Occipital lobe (tissue), 2 donors: Measurements from ENCODE around the gene SERAC1. TPM values are rescaled to one million over a fixed set of nuclear protein-coding genes. Genes with fewer than 3 reads are reported as not detected.
A peak's percentile ranks its signal among the peaks of the same experiment; 100 is the strongest.

Source experiments
- DNase-seq: peaks from one replicate; lab custom pipeline; 2025; lab: John Stamatoyannopoulos, UW
- total RNA-seq: library from RNA; depleted of rRNA; stranded (reverse); fragments of >200 nt; gene quantifications from one replicate; pipeline ENCODE4 v1.2.3, GENCODE V29; 2014

SERAC1 gene
- total RNA-seq, 1 donor from 2014 or later: 16.8 TPM

- peak; percentile 65 for DNase-seq
These were observed 107.4 kb downstream of the SERAC1 start for GRCh38 chr6:158060455-158061360.

Other genes starting within 250 kb of the SERAC1 start
- gene SYNJ2, start 186.4 kb downstream of the SERAC1 start, total RNA-seq: 7.2 TPM
- 21.5 TPM for gene GTF2H5, start 88 bp upstream of the SERAC1 start, total RNA-seq
- gene TULP4, start 144.2 kb upstream of the SERAC1 start, total RNA-seq: 1,454 TPM